WI38 (cell line): Measurements from ENCODE around the gene HRNR.
A peak's percentile ranks its signal among the peaks of the same experiment; 100 is the strongest.

Source experiments
- H3K4me3 ChIP-seq: 2 replicates; pipeline ENCODE4 v1.5.1; 2011; ENCODE audit warnings: low read depth, mild to moderate bottlenecking, control low read depth, low read length
- TF ChIP-seq, protein P1 (sequence below): IDR thresholded peaks from 2 replicates; pipeline ENCODE4 v1.5.1; 2012; ENCODE audit warnings: low read depth, mild to moderate bottlenecking, control low read depth, low read length

The HRNR gene

DNA sequence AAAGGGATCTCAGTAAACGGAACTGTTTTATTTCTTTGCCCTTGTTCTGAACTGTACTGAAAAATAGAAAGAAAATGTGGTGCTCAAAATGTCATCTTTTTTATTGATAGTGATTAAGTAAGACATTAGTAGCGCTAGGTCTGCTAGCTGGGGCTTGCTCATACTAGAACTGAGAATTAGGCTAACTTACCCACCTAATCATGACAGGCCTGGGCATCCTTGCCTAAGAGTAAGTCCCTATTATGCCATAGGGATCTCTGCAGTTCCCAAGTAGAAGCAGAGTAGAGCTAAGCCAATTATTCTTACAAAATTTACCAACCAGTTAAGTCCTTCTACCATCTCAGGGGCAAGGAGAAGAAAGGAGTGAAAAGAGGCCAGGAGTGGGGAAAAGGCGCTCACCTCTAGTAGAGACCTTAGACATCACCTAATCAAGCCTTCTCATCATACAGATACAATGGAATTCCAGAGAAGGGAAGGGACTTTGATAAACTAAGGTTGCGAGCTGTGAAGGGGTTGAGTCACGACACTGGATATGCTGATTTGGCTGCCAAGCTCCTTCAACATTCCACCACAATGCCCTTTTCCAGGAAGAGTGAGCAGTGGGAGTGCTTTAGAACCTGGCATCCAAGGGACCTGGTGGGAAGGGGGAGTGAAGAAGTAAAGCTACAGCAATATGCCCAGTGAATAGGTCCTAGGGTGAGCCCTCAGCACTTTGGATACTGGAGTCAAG lies 37.3 kb downstream of the HRNR start:
- no peak overlapping the region for H3K4me3 ChIP-seq

DNA sequence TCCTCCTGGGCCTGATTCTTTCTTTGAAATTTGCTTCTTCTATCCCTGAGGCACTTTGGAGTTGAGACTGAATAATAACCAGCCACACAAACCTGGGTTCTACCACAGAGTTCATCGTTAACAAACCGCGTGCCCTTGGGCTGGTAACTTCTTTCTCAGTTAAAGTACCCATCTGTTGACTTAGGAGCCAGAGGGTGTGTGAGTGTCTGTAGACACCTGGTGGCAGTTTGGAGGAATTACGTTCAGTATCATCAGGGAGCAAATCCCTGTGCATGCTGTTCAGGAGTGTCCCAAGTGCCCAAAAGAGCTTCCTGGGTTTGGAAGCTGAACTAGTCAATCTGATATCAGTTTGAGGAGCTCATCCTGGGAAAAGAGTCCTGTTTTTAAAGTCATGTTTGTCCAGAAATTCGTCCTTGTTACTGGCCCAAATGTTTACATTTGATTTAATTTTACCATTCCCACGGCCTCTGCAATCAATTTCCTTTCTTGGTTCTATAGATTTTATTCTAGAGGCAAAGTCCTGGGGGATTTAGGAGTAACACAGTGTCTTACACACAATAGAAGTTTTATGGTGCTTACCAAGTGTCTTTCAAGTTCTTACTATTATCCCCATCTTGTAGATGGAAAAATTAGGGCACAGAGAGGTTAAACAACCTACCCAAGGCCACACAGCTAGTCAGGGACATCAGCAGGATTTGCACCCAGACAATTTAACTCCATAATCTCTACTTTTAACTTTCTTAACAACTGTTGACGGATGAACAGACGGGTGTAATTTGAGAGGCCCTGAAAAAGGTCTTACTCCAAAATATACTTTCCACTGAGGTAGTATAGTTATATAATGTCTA lies 38.2 kb downstream of the HRNR start:
- H3K4me3 ChIP-seq = no peak overlapping the region
- TF ChIP-seq, protein P1, sequence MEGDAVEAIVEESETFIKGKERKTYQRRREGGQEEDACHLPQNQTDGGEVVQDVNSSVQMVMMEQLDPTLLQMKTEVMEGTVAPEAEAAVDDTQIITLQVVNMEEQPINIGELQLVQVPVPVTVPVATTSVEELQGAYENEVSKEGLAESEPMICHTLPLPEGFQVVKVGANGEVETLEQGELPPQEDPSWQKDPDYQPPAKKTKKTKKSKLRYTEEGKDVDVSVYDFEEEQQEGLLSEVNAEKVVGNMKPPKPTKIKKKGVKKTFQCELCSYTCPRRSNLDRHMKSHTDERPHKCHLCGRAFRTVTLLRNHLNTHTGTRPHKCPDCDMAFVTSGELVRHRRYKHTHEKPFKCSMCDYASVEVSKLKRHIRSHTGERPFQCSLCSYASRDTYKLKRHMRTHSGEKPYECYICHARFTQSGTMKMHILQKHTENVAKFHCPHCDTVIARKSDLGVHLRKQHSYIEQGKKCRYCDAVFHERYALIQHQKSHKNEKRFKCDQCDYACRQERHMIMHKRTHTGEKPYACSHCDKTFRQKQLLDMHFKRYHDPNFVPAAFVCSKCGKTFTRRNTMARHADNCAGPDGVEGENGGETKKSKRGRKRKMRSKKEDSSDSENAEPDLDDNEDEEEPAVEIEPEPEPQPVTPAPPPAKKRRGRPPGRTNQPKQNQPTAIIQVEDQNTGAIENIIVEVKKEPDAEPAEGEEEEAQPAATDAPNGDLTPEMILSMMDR = peak; percentile 59

More for the DNA sequence above, 37.3 kb downstream of the HRNR start:
- TF ChIP-seq, protein P1 = no peak

DNA sequence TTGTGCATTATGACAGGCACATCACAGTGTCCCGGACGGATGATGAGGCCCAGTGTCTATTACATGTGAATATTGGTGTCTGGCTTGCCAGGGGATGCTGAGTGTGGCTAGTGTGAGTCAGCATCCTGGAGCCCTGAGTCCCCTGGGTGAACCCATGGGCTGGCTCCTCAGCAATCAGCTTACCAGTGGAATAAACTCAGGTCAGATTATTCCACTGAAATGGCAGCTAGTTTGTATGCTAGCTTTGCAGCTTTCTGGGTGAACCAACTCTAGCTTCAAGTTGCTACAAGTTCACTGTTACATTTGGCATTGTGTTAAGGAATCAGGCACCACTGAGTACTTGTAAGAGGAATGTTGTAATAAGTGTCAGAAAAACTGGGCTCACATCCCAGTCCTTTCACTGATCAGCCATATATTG lies 41.0 kb downstream of the HRNR start:
- no peak overlapping the region for H3K4me3 ChIP-seq
- TF ChIP-seq, protein P1 = no peak

DNA sequence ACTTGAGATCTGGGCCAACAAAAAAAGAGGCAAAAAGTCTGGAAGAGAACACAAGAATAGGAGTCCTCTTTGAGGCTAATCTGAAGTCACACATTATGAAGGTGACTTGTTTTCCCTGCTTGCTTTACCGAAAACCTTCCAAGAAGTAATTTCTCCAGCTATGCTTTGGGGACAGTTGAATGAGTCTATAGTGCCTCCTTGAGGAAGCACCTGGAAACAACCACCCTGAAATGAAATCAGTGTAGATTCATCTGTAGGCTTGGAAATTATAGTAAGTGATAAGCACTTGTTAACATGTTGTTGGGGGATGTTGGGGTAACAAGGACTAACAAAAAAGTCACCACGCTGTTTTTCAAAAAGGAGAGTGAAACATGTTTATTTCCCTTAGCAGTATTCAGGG lies 41.6 kb downstream of the HRNR start:
- TF ChIP-seq, protein P1 = no peak
- H3K4me3 ChIP-seq = no peak overlapping the region

DNA sequence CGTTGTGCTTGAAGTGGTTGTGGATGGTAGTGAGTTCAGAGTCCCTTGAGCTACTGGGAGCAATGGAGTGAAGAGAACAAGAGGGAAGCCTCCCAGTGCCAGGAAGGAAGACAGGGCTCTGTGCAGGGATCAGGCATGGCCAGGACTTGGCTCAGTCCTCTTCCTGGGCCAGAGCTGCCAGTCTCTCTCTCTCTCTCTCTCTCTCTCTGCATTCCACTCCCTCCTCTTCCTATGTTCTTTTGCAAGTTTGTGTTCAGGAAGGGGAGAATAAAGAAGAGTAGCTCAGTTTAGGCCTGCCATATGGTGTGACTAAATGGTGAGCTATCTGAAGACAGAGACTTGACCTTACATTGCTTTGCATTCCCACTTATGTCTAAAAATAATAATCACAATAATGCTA lies 44.4 kb downstream of the HRNR start:
- TF ChIP-seq, protein P1 = no peak
- H3K4me3 ChIP-seq = no peak overlapping the region

DNA sequence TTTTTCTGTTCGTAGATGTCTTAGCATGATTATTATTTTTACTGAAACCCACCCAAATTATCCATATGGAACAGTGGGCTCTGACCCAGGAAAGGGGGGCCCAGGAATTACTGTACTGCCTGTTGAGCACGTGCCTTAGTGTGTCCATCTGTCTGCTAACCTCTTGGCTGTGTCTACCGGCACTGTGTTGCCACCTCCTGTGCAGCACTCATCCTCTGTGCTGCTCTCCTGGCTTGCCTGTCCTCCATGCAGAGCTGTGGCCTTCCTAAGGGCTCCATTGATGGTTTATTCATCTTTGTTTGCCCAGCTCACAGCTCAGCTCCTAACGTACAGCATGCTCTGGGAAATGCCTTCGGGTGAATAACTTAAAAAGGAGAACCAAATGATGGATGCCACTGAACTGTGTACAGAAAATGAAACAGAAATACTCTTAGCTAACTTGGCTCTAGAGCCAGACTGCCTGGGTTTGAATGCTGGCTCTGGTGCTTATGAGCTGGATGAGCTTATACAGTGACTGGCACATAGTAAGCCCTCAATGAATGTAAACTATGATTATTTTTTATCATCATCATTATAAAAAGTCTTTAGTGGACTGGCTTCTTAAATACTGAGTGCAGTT lies 53.6 kb downstream of the HRNR start:
- TF ChIP-seq, protein P1 = no peak
- no peak overlapping the region for H3K4me3 ChIP-seq
